ENCODE measurements around the gene GABRG3.

GRCh38 chr15:27563765-27564370 is 592.9 kb downstream of the GABRG3 start:
- no peak for TF ChIP-seq CTCF (IDR thresholded peaks at IDR 0.05; ENCODE audit: insufficient read depth, low read length, poor library complexity, severe bottlenecking)
- TF ChIP-seq EZH2phosphoT487 (conservative IDR thresholded peaks at IDR 0.05; ENCODE audit: low read length): no peak
